Measurements from ENCODE around the gene METTL21A.
A peak's percentile ranks its signal among the peaks of the same experiment; 100 is the strongest.
"Not testable (repeated sequence)": the region's sequence is repeated elsewhere in the genome, so short reads cannot be mapped to it uniquely, and the experiment has no call there.

METTL21A gene

DNA sequence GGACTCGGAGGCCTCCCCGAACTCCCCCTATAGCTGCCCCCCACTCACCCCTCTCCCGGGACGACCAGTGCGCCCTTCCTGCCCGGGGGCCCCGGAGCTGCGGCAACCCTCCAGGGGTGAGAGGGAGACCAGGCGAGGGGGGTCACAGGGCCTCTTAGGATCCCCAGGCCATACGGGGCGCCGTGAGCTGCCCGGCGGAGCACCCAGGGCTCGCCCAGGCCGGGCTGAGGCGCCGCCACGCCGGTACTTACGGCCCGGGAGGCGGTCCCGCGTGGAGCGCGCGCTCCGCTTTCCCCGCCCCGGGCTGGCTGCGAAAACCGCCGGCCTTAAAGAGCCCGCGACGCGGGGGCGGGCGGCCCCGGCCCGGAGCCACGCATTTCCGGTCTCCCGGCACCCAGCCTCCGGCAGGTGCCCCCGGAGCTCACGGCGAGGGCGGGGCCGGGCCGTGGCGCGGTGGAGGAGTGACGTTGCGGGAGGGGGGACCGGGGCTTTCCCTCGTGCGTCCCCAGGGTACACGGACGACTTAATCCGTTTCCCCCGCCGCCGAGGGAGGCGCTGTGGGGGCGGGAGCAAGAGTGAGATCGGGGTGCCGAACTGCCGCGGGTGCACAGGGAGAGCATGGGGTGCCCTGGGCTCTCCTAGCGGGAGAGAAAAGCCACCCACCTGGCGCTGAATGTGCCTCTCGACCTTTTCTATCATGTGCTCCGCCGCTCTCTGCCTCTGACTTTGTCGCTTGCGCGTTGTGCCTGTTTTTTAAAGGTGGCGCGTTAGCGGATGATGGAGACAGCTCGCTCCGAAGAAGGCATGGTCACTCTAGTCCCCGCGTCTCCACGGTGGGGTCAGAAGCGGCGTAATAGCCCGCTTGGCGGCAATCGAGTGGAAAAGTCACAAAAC lies at the start of gene METTL21A:
Gene METTL21A, minus strand, starts transcription at position 381 of the 894 bp plus-strand sequence. CDS start 1,019 bp downstream, outside the sequence.
- DNase-seq (ENCODE audit: low read depth in 2 of 2), result peak; percentile 89 to 90

- no peak for DNase-seq (ENCODE audit: low read depth in 2 of 2)
These were observed 49.6 kb upstream of the METTL21A start for GRCh38 chr2:207674826-207675225.

DNA sequence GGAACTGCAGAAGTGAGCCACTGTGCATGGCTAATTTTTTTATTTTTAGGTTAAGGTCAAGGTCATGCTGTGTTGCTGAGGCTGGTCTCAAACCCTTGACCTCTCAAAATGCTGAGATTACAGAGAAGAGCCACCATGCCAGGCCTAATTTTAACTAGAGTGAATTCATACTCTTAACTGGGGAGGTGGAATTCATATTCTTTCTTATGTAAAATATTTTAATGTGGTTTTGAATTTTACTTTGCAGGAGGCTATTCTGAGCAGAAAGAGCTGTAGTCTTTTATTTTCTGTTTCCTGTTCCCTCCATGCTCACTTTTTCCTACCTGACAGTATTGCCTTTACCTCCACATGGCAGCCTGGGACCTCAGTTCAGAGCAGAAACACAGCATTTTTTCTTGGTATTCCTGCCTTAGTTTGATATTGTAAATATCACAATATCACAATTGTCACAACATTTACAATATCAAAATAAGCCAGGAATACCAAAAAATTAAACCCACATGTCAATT lies 49.1 kb upstream of the METTL21A start:
- no peak for DNase-seq (ENCODE audit: low read depth in 2 of 2)

DNA sequence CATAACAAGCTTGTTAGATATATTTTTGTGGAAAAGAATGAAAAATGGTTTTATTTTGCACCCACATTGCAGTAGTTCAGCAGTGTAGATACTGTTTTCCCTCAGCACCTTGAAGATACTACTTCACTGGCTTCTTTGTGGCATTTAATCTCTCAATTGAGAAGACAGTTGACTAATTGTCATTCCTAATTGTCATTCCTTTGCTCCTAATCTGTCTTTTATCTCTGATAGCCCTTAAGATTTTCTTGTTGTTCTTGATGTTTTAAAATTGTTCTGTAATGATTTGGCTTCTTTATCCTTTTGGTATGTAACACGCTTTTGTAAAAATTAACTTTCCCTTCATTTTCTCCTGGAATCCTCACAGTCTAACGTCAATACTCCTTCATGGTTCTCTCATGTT lies 48.2 kb upstream of the METTL21A start:
- no peak for DNase-seq (ENCODE audit: low read depth in 2 of 2)

GRCh38 chr2:207670887-207671286 lies 45.7 kb upstream of the METTL21A start:
- DNase-seq (ENCODE audit: low read depth in 2 of 2), result no peak

DNA sequence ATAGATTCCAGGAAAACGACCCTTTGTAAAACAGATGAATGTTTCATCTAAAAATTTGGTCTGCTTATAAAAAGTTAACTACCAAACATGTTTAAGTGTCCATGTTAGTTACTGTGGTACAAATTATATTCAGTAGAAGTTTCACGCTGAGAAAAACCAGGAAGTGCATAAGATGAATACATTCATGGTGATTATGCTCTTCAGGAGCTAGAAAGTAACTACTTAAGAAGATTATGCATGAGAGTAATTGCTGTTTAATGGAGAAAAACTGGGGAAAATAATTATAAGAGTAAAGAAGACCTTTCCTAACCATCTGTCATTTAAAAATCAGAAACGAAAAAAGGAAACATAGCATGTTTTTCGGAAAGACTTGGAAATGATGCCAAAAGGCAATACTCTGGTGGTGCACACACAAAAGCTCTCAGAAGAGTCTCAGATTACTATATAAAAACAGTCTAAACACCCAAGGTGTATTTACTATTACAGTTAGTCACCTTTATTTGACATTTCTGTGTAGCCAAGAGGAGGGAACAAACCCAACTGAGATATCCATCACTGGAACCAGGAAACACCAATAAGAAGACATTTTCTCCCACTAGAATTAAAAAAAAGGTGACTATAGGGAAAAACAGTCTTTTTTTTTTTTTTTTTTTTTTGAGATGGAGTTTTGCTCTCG lies 38.8 kb upstream of the METTL21A start:
- DNase-seq (ENCODE audit: low read depth in 2 of 2), result no peak

- DNase-seq (ENCODE audit: low read depth in 2 of 2), result no peak
These were observed 37.0 kb upstream of the METTL21A start for GRCh38 chr2:207662203-207662602.

DNA sequence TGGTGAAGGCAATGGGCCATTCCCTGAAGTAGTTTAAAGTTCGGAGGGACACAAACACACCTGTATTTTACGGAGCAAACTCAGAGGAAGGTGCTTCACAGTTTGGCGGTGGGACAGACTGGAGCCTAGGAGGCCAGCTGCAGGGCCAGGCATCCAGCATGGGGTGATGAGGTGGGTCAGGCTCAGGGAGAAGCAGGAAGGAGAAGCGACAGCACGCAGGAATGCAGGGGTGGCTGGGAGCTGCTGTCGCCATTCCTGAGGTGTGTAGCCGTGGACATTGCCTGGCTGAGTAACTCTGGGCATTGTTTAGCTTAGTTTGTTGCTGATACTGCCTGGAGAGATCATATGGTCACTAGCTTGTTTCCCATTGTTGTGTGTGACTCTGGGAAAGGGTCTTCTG lies 35.8 kb upstream of the METTL21A start:
- DNase-seq (ENCODE audit: low read depth in 2 of 2), result no peak

- no peak for DNase-seq (ENCODE audit: low read depth in 2 of 2)
These were observed 33.0 kb upstream of the METTL21A start for GRCh38 chr2:207658156-207658555.

GRCh38 chr2:207655000-207655399 lies 29.8 kb upstream of the METTL21A start:
- DNase-seq (ENCODE audit: low read depth in 2 of 2), result no peak

DNA sequence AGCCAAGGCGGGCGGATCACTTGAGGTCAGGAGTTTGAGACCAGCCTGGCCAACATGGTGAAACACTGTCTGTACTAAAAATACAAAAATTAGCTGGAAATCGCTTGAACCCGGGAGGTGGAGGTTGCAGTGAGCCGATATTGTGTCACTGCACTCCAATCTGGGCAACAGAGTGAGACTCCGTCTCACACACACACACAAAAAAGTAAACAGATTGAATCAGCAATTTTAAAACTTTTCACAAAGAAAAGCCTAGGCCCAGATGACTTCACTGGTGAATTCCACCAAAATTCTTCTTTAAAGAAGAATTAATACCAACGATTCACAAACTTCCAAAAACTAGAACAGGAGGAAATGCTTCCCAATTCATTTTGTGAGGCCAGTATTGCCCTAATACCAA lies 21.4 kb upstream of the METTL21A start:
- DNase-seq (ENCODE audit: low read depth in 2 of 2), result not testable (repeated sequence)

- no peak for DNase-seq (ENCODE audit: low read depth in 2 of 2)
These were observed 18.7 kb upstream of the METTL21A start for GRCh38 chr2:207643892-207644291.

- DNase-seq (ENCODE audit: low read depth in 2 of 2), result no peak
These were observed 15.5 kb upstream of the METTL21A start for GRCh38 chr2:207640661-207641060.

- no peak for DNase-seq (ENCODE audit: low read depth in 2 of 2)
These were observed 15.0 kb upstream of the METTL21A start for GRCh38 chr2:207640160-207640559.

DNA sequence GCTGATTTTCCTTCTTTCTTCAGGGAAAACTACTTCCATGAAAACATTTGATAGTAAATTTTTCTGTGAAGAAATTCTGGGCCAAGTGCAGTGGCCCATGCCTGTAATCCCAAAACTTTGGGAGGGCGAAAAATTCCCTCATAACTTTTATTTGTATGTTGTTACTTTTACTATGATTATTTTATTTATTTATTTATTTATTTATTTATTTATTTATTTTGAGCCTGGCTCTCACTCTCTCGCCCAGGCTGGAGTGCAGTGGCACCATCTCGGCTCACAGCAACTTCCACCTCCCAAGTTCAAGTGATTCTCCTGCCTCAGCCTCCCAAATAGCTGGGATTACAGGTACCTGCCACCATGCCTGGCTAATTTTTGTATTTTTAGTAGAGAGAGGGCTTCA lies 14.1 kb upstream of the METTL21A start:
- not testable (repeated sequence) for DNase-seq (ENCODE audit: low read depth in 2 of 2)

DNA sequence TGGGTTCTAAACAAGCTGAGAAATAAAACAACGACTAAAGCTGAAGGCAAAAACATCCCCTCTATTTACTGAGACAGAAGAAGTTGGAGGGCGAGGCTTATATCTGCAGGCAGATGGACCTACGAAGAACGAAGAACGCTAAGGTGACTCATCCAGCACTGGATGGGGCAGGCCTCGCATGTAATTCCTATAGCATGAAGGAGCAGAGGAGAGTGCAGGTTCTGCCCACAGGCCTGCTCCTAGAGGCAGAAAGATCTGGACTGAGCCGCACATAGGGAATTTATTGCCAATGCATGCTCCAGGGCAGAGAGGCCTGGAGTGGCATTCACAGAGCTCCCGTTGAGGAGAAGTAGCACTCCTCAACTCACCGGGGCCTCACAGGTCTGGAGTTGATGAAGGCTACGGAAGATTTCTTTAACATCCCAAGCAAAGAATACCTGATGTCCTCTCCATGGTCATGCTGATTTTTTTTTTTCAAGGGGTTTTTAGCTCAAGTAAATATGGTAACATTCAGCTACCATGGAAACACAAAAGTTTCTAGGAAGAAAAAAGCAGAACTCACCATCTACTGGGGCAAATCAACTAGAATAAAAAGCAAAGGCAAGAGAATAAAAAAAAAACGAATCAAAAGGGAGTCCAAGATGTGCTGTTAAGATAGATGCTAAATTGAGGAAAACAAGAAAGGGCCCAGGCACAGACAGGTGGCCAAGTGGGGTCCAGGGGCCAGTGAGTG lies 10.4 kb upstream of the METTL21A start:
- DNase-seq (ENCODE audit: low read depth in 2 of 2), result no peak

GRCh38 chr2:207633686-207634085 lies 8.5 kb upstream of the METTL21A start:
- DNase-seq (ENCODE audit: low read depth in 2 of 2), result no peak

- DNase-seq (ENCODE audit: low read depth in 2 of 2), result no peak
These were observed 7.6 kb upstream of the METTL21A start for GRCh38 chr2:207632575-207633493.

GRCh38 chr2:207630491-207630890 lies 5.3 kb upstream of the METTL21A start:
- no peak for DNase-seq (ENCODE audit: low read depth in 2 of 2)

DNA sequence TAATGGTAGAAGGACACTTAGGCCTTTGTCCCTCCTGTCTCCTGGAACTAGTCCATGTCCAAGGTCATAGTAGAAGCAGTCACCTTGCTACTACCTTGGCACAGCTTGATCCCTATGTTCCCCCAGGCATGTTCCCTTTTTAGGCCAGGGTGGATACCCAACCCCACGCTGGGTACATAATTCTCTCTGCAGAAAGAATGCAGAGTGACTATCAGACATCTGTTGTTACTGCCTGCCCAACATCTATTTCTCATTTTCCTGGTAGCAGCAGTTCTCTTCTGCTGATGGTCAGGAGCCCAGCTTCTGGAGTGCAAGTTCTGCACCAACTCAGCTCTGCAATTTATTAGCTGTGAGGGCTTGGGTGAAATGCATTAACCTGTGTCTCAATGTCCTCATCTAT lies 4.4 kb upstream of the METTL21A start:
- no peak for DNase-seq (ENCODE audit: low read depth in 2 of 2)
